HG02970 (cell line): ENCODE results near the gene MBNL1.
A peak's percentile ranks its signal among the peaks of the same experiment; 100 is the strongest.

Experiments
- ATAC-seq: cut with Tn5 transposase; IDR thresholded peaks from one replicate; pipeline ENCODE4 v1.9.1; 2021; ENCODE audit warnings: mild to moderate bottlenecking, moderate library complexity, moderate number of reproducible peaks; ENCODE audit not compliant: unreplicated experiment, low FRiP score

The MBNL1 gene

DNA sequence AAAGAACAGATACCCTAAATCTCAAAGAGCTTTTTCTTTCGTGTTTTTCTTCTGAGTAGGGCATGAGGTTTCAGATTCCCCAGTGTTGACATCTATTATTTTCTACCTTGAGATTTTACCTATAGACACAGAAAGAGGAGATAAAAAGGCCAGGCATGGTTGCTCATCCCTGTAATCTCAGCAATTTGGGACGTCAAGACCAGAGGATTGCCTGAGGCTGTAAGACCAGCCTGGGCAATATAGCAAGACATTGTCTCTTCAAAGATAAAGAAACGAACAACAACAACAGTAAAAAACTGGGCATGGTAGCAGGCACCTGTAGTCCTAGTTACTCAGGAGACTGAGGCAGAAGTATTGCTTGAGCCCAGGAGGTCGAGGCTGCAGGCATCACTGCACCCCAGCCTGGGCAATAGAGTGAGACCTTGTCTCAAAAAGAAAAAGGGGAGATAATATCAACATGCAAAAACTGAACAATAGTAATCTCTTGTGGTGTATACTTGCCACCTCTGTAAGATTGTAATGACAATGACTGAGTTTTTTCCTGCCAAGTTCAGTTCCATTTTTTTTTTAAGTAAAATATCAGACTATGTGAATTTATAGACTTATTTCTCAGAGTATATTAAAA, 71.3 kb downstream of the MBNL1 start:
- no peak for ATAC-seq

DNA sequence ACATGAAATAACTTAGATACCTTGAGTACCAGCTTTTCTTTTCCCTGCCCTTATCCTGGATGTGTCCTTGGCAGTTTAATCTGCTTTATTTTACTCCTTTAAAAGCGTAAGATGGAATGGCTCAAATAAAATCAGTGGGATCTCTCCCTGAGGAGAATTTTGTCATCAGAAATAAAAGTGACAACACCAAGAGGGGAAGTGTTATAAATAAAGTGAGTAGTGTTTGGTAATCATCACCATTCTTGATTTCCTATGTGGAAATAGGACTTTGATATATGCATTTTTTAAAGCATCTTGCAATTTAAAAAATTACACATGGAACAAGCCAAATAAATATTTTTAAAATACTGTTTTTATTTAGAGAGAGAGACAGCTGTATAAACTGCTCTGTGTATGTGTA, 76.5 kb downstream of the MBNL1 start:
- ATAC-seq: no peak

DNA sequence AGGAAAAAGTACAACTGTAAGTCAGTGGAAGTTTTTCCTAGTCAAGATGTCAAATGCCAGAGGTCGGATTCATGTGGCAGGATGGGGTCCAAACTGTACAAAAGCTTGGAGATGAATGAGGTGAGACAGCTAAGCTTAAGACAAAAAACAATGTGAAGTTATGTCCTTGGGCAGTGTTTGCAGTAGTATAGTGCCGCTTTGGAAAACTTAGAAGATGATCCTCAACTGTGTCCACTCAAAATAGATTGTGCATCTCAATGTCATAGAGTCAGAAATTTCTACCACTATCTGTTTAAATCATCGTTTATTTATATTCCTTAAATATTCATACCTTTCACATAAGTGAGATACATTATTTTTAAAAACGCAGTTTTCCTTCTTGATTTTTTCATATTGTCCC, 77.3 kb downstream of the MBNL1 start:
- ATAC-seq: no peak

DNA sequence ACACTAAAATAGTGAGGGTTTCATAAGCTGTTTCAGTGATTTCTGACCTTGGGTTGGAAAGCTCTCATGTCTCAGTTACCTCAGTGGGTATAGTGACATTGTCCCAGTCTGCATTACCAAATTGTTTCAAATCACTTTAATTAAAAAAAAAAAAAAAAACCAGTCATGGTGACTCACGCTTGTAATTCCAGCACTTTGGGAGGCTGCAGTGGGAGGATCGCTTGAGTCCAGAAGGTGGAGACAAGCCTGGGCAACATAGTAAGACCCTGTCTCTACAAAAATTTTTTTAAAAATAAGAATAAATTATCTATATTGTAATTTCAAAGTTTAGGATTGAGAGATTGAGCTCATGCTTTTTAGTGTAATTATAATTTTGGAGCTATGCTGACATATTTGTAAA, 78.0 kb downstream of the MBNL1 start:
- ATAC-seq: no peak

DNA sequence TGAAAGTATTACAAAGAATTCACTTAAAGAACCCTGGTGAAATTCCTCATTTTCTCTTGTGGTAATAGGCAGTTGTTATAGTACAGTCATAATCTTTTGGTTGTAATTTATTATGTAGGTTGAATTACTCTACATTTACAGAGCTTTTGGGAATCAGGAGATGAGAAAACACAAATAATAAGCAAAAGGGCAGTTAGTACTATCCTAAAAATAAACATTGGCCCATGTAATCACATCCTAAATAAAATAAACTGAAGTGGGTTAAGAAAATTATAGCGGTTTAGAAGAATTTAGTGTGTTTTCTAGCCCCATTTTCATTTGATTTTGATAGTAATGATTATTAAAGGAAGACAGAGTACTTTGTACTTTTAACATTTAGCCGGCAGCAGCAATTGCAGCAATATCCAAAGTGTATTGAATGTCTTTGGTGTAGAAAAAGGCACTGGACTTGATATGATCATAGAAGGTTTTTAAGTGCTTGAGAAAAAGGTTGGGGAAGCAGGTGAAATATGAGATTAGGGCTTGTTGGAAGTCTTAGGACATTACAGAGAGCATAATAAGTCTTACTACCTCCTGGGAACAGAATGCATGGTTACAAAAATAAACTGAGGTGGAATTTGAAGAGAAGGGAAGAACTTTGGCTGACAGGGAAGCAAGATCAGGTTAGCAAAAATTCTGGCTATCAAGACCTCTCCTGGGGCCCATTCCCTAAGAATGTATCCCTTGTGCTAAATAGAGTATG, 79.9 kb downstream of the MBNL1 start:
- ATAC-seq: no peak

DNA sequence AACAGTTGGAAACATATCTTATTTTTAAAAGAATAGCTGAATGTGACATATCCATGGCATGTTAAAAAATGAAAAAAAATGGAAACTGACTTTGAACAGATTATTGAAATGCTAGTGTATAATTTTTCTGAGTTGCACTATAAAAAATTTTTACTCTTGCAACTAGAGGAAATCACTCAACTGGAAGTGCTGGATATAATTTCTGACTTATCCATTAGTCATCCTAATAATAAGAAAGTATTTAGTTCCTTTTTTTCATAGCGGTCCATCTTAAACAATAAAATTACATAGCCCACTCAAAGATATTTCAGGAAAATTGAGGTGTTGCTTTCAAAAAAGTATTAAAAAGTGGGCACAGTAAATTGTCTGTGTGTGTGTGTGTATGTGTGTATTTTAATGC, 80.7 kb downstream of the MBNL1 start:
- ATAC-seq: no peak

DNA sequence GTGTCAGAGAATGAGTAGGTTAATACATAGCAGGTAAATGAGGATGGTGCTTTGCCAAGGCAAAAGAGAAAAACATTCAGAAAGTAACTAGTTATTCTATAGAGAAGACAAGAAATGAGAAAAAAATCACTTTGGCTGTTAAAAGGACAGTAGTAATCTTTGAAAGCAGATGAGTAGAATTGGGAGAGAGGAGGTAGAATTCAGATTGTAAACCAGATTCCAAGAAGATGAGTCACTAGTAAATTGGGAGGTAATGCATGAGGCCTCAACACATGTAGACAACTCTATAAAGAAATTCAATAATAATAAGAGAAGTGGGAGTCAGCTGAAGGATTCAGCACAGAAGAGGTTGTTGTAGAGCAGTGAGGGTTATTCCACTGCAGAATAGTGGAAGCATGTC, 81.4 kb downstream of the MBNL1 start:
- no peak for ATAC-seq

DNA sequence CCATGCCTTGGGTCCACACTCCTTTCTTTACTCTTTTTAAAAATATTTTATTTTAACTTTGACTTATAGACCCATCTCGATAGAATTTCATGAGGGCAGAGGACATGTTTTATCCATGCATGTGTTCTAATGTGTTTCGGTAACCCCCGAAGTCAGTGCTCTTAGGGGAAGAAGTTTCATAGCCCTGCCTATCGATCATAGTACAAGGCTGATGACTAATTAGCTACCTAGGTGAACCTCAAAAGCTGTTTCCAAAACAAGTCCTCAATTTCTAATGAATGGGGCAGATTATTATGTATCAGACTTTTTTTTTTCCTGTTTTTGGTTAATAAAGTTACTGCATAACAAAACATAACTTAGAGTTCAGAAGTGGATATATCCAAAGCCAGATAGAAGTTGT, 82.0 kb downstream of the MBNL1 start:
- ATAC-seq: no peak

DNA sequence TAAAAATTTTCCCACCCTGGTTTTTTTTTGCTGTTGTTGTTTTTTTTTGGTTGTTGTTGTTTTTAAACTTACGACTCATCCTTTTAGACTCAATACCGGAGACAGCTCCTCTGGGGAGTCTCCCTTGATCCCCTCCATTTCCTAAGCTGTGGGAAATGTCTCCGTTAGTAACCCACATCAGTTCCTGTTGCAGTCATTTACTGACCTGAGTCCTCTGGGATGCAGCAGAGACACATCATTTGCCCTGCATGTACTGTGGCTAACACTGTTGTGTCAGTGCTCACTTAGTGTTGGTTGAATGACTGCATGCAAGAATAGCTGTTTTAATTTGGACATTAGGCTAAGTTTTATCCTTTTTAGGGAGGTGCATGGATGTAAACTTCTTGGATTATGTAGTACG, 83.8 kb downstream of the MBNL1 start:
- no peak for ATAC-seq

DNA sequence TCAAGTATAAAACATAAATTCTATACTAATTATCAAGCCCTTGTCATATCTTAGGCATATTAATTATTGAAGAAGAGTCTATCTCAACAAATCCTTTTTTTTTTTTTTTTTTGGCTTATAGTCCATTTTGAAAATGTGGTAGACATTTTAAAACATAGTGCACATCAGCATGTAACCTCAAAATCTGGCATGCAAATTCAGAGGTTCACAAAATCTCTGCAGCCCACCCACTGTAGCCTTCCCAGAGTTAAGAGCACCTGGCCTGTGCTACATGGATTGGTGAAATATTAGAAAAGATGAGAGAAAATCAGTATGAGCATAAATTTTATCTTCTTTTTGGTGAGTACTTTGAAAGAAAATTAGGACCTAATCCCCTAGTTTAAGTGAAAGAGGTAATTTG, 84.8 kb downstream of the MBNL1 start:
- ATAC-seq: no peak

DNA sequence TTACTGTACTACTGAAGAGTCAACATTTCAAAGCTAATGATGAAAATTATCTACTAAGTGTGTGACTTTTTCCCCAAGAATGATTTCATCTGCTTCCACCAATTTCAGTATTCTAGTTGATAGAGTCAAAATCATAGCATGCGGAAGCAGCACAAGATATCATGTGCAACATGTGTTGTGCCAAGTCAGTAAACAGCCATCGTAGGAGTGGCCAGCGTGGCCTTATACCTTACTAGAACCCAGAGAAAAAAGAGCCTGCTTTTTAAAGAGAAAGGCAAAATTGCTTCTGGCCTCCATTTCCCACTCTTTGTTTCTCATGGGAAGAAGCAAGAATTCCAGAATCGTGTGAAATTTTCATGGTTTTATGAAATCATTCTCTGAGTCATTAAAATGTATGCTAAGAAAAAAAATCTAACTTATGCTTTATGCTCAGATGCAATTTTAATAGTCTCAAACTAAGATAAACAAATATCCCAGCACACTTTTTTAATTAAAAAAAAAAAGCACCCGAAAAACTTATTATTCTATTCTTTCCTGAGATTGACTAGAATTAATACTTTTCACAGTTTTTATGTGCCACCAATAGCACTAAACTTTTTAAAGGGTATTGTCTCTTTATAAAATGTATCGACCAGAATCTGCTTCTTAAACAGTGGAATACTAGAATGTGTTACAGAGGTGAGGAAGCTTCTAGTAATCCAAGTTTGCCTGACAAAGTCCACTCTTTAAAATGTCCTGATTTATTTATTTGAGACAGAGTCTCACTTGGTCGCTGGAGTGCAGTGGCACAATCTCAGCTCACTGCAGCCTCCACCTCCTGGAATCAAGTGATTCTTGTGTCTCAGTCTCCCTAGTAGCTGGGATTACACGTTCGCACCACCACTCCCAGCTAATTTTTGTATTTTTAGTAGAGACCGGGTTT, 87.3 kb downstream of the MBNL1 start:
- ATAC-seq: no peak

DNA sequence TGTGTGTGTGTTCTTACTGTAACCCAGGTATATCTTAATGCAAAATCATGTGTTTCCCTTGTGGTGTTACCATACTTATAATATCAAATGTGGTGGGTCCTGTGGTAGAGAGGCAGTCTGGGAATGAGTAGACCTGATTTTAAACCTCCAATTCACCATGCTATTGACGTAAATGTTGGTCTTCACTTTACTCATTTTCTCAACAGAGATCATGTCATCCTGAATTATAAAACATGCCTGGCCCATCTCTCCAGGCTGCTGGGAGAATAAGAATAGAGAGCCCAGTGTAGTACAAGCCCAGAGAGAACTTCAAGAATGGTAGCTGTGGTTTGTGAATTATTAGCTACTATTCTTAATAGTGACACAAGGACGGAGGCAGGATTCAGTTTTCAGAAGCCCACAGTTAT, 88.1 kb downstream of the MBNL1 start:
- ATAC-seq: peak; percentile 72

DNA sequence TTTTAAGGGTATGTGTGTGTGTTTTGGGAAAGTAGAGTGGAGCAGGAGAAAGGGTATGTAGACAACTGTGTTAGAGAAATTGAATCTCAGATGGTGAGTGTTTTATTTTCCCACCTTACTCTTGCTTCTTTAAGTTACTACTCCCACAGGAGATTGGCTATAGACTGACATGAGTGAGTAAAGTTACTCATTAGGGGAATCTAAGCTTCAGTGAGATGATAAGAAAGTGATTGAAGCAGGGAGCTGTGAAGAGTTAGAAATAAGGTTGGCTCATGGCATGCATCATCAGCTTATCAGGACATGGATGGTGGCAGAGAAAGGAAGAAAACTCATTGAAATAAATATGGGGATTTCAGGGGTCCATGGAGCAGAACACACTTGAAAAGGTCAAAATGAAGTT, 88.9 kb downstream of the MBNL1 start:
- ATAC-seq: no peak

DNA sequence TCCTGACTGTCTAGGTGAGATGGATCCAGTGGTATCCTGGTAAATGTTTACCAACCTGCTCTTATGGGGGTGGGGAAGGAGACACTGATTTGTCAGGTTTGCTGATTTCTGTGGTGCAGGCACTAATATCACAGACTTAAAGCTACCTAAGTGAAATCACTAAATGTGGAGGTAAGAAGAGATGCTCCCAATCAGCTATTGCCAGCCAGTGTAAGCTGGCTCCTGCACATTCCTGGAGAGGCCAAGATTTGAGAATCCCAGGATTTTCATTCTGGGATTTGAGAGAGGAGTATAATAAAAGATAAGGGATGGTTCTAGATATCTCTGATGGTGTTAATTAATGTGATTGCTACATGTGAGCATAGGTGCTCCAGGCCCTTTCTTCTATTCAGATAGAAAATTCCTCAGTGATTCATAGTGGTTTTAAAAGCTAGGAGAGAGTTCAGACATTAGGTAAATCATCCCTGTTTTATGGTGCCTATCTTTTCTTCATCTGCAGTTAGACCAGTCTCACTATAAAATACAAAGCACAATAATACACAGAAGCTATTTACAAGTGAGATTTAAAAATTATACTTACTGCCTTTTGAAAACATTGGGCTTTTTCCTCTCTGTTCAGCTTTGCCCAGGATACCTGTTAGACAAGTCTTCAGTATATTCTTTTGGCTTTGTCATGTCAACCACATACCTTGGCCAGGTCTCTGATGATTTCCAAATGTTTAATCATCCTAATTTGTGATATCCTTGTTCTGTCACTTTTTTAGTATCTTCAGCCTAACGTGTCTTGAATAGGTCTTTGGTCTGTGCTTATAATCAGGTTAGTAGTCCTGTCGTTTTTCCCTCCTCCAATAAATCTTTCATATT, 90.9 kb downstream of the MBNL1 start:
- ATAC-seq: no peak

DNA sequence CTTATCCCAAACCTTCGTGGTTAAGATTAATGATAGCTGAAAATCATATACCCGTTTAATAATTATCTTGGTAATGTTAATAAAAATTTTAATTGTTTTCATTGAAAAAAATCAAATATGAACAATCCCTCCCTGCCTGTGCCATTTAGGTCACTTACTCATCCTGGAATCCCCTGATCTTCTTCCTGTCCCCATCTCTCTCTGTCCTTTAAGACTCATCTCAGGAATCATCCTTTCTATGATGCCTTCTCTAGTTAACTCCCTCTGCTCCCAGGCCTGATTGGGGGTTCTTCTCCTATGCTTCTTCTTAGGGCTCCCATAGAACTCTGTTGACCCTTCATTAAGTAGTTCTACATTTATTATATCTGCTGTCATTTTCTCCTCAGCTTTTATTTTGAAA, 91.6 kb downstream of the MBNL1 start:
- ATAC-seq: no peak

DNA sequence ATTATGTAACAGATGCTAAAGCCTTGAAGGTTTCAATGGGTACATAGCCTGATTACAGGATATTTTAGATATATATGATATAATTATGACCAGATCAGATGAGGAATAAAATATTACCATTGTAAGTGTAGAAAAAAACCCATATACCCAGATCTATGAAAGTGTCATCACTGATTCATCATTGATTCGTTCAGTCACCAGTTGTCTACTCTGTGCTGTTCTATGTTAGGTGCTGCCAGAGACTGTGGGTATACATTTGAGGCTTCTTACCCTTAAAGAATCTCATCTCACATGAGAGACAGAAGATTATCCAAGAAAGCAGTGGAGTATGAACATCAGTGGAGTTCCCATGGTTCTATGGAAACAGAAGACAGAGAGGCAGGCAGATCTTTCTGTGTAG, 92.2 kb downstream of the MBNL1 start:
- ATAC-seq: no peak

DNA sequence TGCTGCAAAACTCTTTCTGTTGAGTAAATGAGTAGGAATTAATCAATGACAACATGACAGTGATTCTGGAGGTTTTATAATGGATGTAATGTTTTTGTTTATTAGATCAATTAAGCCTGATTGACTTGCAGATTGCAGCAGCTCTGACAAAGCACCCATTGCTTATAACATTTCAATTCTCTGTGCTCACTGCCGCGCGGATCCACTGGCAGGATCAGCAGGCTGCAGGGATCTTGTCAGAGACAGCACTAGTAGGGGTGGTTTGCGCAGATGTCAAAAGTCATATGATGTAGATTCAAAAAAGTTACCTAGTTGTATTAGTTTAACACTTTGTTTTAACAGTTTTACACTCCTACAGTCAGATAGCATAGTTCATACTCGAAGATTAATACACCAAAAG, 93.4 kb downstream of the MBNL1 start:
- ATAC-seq: no peak

DNA sequence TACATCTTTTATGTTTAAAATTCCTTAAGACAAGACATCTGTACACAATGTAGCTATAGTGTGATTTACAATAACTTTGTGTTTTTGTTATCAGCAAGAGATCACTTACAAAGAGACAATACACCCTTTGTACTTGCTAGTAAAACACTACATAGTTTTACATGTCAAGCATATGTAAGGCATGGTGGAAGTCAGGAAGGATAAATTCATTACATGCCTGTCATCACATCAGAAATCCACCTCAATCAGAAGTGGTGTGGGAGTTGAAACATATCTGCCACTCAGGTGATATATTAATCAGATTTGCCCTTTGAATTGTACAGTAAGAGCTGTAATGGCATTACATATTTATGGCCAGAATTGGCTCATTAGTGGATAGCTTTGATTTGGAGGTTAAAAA, 95.5 kb downstream of the MBNL1 start:
- ATAC-seq: no peak

DNA sequence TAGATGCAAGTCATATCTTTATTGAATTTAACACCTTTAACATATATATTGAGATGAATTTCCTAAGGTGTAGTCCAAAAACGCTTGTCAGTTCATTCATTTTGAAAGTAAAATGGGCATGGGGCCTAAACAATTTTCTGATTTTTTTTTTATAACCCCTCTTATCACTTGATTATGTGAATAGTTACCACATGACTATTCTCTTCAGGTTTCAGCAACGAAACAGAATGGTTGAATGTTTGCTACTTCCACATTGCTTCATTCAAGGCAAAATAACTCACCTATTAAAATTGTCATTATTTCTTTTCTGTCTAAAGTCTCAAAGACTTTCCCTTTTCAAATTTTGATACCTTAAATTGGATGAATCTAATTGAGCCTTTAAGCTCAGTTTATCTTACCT, 96.4 kb downstream of the MBNL1 start:
- no peak for ATAC-seq

DNA sequence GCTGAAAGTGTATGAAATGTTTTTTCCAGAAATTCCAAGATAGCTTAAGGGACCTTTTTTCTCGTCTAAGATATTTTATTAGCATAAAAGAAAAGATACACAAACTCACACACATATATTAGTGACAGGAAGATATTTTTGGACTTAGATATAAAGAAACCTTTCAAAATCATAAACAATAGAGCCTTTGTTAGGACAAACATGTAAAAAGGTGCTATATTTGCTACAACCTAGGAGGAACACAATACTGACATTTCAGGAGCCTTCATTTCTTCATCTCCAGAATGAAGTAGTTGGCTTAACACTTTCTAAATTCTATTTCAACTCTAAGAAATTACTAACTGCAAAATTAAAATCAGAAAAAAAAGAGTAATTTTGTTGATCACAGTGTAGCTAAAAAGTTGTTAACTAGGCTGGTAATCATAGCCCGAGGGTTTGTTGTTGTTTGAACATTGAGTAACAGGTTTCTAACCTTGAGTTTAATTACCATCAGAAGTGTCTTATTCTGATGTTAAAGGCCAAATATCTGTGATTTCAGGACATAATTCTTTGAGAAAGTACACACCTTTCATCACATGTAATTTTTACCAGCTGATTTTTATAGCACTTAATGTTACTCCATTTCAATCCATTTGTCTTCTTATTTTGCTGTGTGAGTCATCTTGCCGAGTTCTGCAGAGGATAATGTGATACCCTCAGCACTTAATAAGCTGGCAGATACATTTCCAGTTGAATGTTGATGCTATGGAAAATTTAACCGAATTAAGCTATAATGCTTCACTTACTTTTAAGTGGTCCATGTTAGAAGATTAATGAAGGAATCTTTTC, 97.3 kb downstream of the MBNL1 start:
- ATAC-seq: no peak
